ENCODE data around the gene WFIKKN2.

GRCh38 chr17:50884439-50885311, 49.3 kb downstream of the WFIKKN2 start:
- TF ChIP-seq CHD2 (IDR thresholded peaks at IDR 0.05; ENCODE audit: low read length, partially characterized antibody) (no peak), MAFK (IDR thresholded peaks at IDR 0.05; ENCODE audit: partially characterized antibody) (no peak), CTCF (IDR thresholded peaks at IDR 0.05) (no peak), POLR2A (IDR thresholded peaks at IDR 0.05; ENCODE audit: low read length) (no peak), EP300 (IDR thresholded peaks at IDR 0.05) (no peak), MAZ (IDR thresholded peaks at IDR 0.05; ENCODE audit: borderline replicate concordance, low read depth, low read length) (no peak), TP53 (CRISPR knock-in tag; IDR thresholded peaks at IDR 0.05) (no peak), EHMT2 (IDR thresholded peaks at IDR 0.05; ENCODE audit: low read depth) (no peak), REST (IDR thresholded peaks at IDR 0.05) (no peak), RFX5 (IDR thresholded peaks at IDR 0.05) (no peak), BHLHE40 (IDR thresholded peaks at IDR 0.05; ENCODE audit: low read depth, low read length) (no peak), HDAC2 (IDR thresholded peaks at IDR 0.05) (no peak)
- TF ChIP-seq, protein P1, sequence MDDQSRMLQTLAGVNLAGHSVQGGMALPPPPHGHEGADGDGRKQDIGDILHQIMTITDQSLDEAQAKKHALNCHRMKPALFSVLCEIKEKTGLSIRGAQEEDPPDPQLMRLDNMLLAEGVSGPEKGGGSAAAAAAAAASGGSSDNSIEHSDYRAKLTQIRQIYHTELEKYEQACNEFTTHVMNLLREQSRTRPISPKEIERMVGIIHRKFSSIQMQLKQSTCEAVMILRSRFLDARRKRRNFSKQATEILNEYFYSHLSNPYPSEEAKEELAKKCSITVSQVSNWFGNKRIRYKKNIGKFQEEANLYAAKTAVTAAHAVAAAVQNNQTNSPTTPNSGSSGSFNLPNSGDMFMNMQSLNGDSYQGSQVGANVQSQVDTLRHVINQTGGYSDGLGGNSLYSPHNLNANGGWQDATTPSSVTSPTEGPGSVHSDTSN (IDR thresholded peaks at IDR 0.05) = no peak

All from A549 (cell line).